NCI-H748 (cell line): ENCODE data around the gene FBXW4.
"Not testable (repeated sequence)": the region's sequence is repeated elsewhere in the genome, so short reads cannot be mapped to it uniquely, and the experiment has no call there.

Source experiments
- DNase-seq: peaks from one replicate; lab custom pipeline; 2025; ENCODE audit not compliant: unreplicated experiment; lab: John Stamatoyannopoulos, UW

The FBXW4 gene

GRCh38 chr10:101658975-101659374, 36.0 kb downstream of the FBXW4 start:
- no peak for DNase-seq

GRCh38 chr10:101656890-101657289, 38.1 kb downstream of the FBXW4 start:
- no peak for DNase-seq

- DNase-seq, result no peak
Observed at GRCh38 chr10:101655570-101655969, 39.4 kb downstream of the FBXW4 start.

GRCh38 chr10:101653536-101653935, 41.4 kb downstream of the FBXW4 start:
- no peak for DNase-seq

GRCh38 chr10:101651336-101651735, 43.6 kb downstream of the FBXW4 start:
- no peak for DNase-seq

- DNase-seq, result no peak
Observed at GRCh38 chr10:101650863-101651262, 44.1 kb downstream of the FBXW4 start.

GRCh38 chr10:101649525-101650085, 45.4 kb downstream of the FBXW4 start:
- no peak for DNase-seq

GRCh38 chr10:101647255-101647654, 47.7 kb downstream of the FBXW4 start:
- no peak for DNase-seq

- no peak for DNase-seq
Observed at GRCh38 chr10:101646364-101646763, 48.6 kb downstream of the FBXW4 start.

- DNase-seq, result no peak
Observed at GRCh38 chr10:101645659-101646058, 49.3 kb downstream of the FBXW4 start.

- DNase-seq, result peak; percentile 73
Observed at GRCh38 chr10:101644002-101644401, 51.0 kb downstream of the FBXW4 start.

- DNase-seq, result peak; percentile 59
Observed at GRCh38 chr10:101643546-101643945, 51.4 kb downstream of the FBXW4 start.

GRCh38 chr10:101639141-101639900, 55.6 kb downstream of the FBXW4 start:
- DNase-seq, result no peak

- not testable (repeated sequence) for DNase-seq
Observed at GRCh38 chr10:101633510-101633909, 61.5 kb downstream of the FBXW4 start.

- DNase-seq, result no peak
Observed at GRCh38 chr10:101631821-101632475, 63.0 kb downstream of the FBXW4 start.

- DNase-seq, result no peak
Observed at GRCh38 chr10:101630633-101630920, 64.4 kb downstream of the FBXW4 start.

- DNase-seq, result no peak
Observed at GRCh38 chr10:101629837-101630632, 64.9 kb downstream of the FBXW4 start.

GRCh38 chr10:101625821-101626412, 69.1 kb downstream of the FBXW4 start:
- no peak for DNase-seq

GRCh38 chr10:101624526-101625102, 70.4 kb downstream of the FBXW4 start:
- DNase-seq, result no peak

GRCh38 chr10:101623528-101623927, 71.4 kb downstream of the FBXW4 start:
- no peak for DNase-seq

GRCh38 chr10:101619983-101620382, 75.0 kb downstream of the FBXW4 start:
- DNase-seq, result no peak
